Epithelial cell of esophagus (primary cell): ENCODE data around the gene TNFRSF4.

Source experiments
- DNase-seq: peaks from one replicate; pipeline ENCODE4 v3.0.0; 2010; ENCODE audit warnings: low read depth
- H3K4me3 ChIP-seq: 2 replicates; pipeline ENCODE4 v1.5.1; 2011; ENCODE audit warnings: mild to moderate bottlenecking, low read length, control low read depth
- TF ChIP-seq, protein P1 (sequence below): IDR thresholded peaks from 2 replicates; pipeline ENCODE4 v1.5.1; 2011; ENCODE audit warnings: low read depth, mild to moderate bottlenecking, low read length, control low read depth, inconsistent platforms; ENCODE audit not compliant: insufficient read depth; ENCODE audit errors: missing control alignments

The TNFRSF4 gene

DNA sequence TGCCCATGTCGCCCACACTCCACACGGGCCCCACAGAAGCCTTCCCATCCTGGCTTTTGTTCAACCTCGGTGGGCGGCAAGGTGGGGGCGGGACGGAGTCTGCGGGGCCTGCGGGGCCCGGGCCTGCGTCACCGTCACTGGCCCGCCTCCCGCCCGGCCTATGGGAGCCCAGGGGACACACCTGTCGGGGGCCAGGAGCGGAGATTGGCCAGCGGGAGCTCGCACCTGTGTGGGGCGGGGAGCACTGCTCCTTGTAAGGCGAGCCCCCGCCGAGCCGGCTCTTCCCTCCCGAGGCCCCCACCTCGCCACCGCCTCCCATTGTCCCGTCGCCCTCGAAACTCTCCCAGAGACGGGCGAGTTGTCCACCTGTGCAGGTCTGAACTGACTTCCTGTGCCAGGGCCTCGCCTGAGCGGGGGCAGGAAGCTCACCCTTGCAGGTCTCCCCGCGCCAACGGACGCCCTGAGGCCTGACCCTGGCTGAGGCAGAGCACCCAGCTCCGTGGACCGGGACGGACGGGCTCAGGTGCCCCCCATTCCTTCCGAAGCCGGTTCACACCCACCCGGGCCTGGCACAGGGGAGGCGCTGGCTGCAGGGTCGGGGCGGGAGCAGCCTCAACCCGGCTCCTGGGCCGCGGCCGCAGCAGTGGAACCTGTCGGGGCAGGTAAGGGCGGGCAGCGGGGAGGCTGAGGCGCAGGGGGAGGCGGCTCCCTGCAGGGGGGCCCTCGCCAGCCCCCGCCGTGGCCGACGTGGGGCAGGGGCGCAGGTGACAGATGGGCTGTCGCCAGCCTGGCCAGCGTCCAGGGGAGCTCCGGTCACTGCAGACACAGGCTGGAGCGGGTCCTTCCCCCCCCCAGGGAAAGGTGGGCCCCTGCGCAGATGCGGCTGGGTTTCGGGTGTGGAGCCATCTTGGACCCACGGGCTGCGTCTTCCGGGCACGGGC is 51.1 kb downstream of the TNFRSF4 start:
- DNase-seq = peak; percentile 89
- TF ChIP-seq, protein P1, sequence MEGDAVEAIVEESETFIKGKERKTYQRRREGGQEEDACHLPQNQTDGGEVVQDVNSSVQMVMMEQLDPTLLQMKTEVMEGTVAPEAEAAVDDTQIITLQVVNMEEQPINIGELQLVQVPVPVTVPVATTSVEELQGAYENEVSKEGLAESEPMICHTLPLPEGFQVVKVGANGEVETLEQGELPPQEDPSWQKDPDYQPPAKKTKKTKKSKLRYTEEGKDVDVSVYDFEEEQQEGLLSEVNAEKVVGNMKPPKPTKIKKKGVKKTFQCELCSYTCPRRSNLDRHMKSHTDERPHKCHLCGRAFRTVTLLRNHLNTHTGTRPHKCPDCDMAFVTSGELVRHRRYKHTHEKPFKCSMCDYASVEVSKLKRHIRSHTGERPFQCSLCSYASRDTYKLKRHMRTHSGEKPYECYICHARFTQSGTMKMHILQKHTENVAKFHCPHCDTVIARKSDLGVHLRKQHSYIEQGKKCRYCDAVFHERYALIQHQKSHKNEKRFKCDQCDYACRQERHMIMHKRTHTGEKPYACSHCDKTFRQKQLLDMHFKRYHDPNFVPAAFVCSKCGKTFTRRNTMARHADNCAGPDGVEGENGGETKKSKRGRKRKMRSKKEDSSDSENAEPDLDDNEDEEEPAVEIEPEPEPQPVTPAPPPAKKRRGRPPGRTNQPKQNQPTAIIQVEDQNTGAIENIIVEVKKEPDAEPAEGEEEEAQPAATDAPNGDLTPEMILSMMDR = no peak
- H3K4me3 ChIP-seq = peak overlapping the region; percentile 86

DNA sequence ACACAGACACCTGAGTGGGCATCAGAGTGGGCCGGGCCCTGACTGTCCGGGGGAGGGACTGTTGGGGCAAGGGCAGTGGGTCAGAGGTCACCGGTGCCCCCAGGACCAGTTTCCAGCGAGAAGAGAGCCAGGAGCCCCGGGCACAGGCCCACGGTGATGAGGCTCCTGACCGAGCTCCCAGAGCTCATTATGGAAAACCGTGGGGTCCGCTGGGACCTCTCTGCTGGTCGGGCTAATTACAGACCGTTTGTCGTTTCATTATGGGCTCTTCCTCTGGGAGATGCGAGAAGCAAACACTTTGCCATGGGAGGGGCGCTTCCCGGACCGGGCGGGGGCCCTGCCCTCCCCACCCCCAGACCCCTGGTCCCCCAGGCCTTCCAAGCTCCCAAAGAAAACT is 52.3 kb downstream of the TNFRSF4 start:
- no peak overlapping the region for H3K4me3 ChIP-seq
- DNase-seq = no peak
- TF ChIP-seq, protein P1 = no peak
